Loucy (cell line): ENCODE measurements around the gene GCHFR.

Source experiments
- H2AFZ ChIP-seq: fragments of 200-600 bp; sonication (generic); 2 replicates; pipeline ENCODE4 v1.6.0; 2016; ENCODE audit warnings: antibody characterized with exemption, mild to moderate bottlenecking, low read length, moderate library complexity
- H3F3A ChIP-seq: fragments of 200-600 bp; 2 replicates; pipeline ENCODE4 v1.6.0; 2016; ENCODE audit warnings: antibody characterized with exemption, low read depth, mild to moderate bottlenecking
- H3K27me3 ChIP-seq: fragments of 200-600 bp; sonication (generic); 2 replicates; pipeline ENCODE4 v1.6.1; 2014; ENCODE audit warnings: low read length, mild to moderate bottlenecking; ENCODE audit not compliant: insufficient read depth, poor library complexity, severe bottlenecking
- H3K36me3 ChIP-seq: fragments of 200-600 bp; sonication (generic); 2 replicates; pipeline ENCODE4 v1.6.1; 2016; ENCODE audit warnings: low read length; ENCODE audit not compliant: insufficient read depth
- H3K4me1 ChIP-seq: fragments of 200-600 bp; sonication (generic); 2 replicates; pipeline ENCODE4 v1.5.1; 2014; ENCODE audit warnings: low read length, mild to moderate bottlenecking; ENCODE audit not compliant: insufficient read depth, poor library complexity, severe bottlenecking
- H3K4me2 ChIP-seq: fragments of 200-600 bp; sonication (generic); 2 replicates; pipeline ENCODE4 v1.6.0; 2014; ENCODE audit warnings: antibody characterized with exemption, low read length, low read depth, mild to moderate bottlenecking; ENCODE audit not compliant: poor library complexity, severe bottlenecking
- H3K4me3 ChIP-seq: fragments of 200-600 bp; sonication (generic); 2 replicates; pipeline ENCODE4 v1.5.1; 2014; ENCODE audit warnings: low read length, mild to moderate bottlenecking, mixed read lengths; ENCODE audit not compliant: poor library complexity, severe bottlenecking
- H3K79me2 ChIP-seq: fragments of 200-600 bp; sonication (generic); 2 replicates; pipeline ENCODE4 v1.6.1; 2014; ENCODE audit warnings: low read length; ENCODE audit not compliant: insufficient read depth
- H3K9ac ChIP-seq: fragments of 200-600 bp; sonication (generic); 2 replicates; pipeline ENCODE4 v1.6.0; 2014; ENCODE audit warnings: mild to moderate bottlenecking, low read depth, low read length, moderate library complexity; ENCODE audit not compliant: poor library complexity, severe bottlenecking
- H3K9me2 ChIP-seq: fragments of 200-600 bp; sonication (generic); replicated peaks from 2 replicates; pipeline ENCODE4 v1.6.1; 2016; ENCODE audit warnings: low read depth, low read length, mixed read lengths
- H3K9me3 ChIP-seq: fragments of 200-600 bp; sonication (generic); 2 replicates; pipeline ENCODE4 v1.6.1; 2014; ENCODE audit warnings: mild to moderate bottlenecking, antibody characterized with exemption, low read length, low read depth; ENCODE audit not compliant: insufficient read depth
- H4K20me1 ChIP-seq: fragments of 200-600 bp; sonication (generic); 2 replicates; pipeline ENCODE4 v1.6.0; 2014; ENCODE audit warnings: antibody characterized with exemption, low read length, mild to moderate bottlenecking; ENCODE audit not compliant: insufficient read depth, poor library complexity, severe bottlenecking
- EZH2phosphoT487 ChIP-seq: fragments of 200-600 bp; IDR thresholded peaks from 2 replicates; pipeline ENCODE4 v1.6.1; 2018; ENCODE audit warnings: antibody characterized with exemption, mild to moderate bottlenecking, moderate library complexity, borderline replicate concordance
- TF ChIP-seq, protein P1 (sequence below): fragments of 200-600 bp; sonication (generic); conservative IDR thresholded peaks from 2 replicates; pipeline ENCODE4 v1.5.1; 2014; ENCODE audit warnings: mild to moderate bottlenecking, antibody characterized with exemption, low read length

GCHFR gene

DNA sequence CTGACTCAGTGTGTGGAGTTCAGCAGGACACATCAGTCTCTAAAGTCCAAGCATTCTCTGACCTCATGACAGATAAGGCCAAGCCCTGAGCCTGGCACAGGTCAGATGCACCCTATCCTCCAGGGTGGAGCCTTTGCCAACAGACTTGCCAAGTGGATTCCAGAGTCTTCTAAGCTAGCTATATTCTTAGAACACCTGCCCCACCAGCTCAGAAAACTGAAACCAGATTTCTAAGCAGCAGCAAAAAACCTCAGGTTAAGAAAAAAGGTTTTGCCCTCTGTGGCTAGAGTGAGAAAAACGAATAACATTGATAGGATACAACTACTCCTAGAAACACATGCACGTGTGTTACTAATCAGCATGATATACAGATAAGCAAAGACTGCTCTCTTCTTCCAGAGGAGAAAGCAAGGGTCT lies 20.4 kb upstream of the GCHFR start:
- no peaks in the 10 kb centered on the region for H3K4me1 ChIP-seq
- H3K4me2 ChIP-seq = no peak overlapping the region
- H3K4me3 ChIP-seq = no peak overlapping the region
- no peak overlapping the region for H2AFZ ChIP-seq
- no peaks in the 10 kb centered on the region for H4K20me1 ChIP-seq
- no peaks in the 10 kb centered on the region for H3K27me3 ChIP-seq
- no peaks in the 10 kb centered on the region for H3K9me2 ChIP-seq
- no peaks in the 10 kb centered on the region for H3K9me3 ChIP-seq
- TF ChIP-seq, protein P1, sequence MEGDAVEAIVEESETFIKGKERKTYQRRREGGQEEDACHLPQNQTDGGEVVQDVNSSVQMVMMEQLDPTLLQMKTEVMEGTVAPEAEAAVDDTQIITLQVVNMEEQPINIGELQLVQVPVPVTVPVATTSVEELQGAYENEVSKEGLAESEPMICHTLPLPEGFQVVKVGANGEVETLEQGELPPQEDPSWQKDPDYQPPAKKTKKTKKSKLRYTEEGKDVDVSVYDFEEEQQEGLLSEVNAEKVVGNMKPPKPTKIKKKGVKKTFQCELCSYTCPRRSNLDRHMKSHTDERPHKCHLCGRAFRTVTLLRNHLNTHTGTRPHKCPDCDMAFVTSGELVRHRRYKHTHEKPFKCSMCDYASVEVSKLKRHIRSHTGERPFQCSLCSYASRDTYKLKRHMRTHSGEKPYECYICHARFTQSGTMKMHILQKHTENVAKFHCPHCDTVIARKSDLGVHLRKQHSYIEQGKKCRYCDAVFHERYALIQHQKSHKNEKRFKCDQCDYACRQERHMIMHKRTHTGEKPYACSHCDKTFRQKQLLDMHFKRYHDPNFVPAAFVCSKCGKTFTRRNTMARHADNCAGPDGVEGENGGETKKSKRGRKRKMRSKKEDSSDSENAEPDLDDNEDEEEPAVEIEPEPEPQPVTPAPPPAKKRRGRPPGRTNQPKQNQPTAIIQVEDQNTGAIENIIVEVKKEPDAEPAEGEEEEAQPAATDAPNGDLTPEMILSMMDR = no peak
- TF ChIP-seq EZH2phosphoT487 = no peak
- H3F3A ChIP-seq = 0 out of 2 replicates have a peak, but pooled peaks cover 3% of the 10 kb centered on the region
- H3K9ac ChIP-seq = no peak overlapping the region
- H3K36me3 ChIP-seq = peaks cover 46% of the 10 kb centered on the region; the same call in 1 of the 2 replicates
- H3K79me2 ChIP-seq = no peaks in the 10 kb centered on the region

- Histone ChIP-seq H3K4me2 (no peak overlapping the region), H3K27me3 (no peaks in the 10 kb centered on the region), H3K9me2 (no peaks in the 10 kb centered on the region), H3K79me2 (no peaks in the 10 kb centered on the region), H3K4me3 (no peak overlapping the region), H3K9me3 (no peaks in the 10 kb centered on the region), H3K9ac (no peak overlapping the region), H4K20me1 (no peaks in the 10 kb centered on the region), H2AFZ (no peak overlapping the region), H3K36me3 (peaks cover 39% of the 10 kb centered on the region; the same call in 1 of the 2 replicates), H3K4me1 (no peaks in the 10 kb centered on the region), H3F3A (0 out of 2 replicates have a peak, but pooled peaks cover 3% of the 10 kb centered on the region)
- TF ChIP-seq, protein P1 = no peak; the same call in 1 of the 2 replicates
- no peak for TF ChIP-seq EZH2phosphoT487
These were observed 19.7 kb upstream of the GCHFR start for GRCh38 chr15:40743921-40744814.

- H3K36me3 ChIP-seq = peaks cover 33% of the 10 kb centered on the region; the same call in 1 of the 2 replicates
- H4K20me1 ChIP-seq = no peaks in the 10 kb centered on the region
- H3K9me2 ChIP-seq = no peaks in the 10 kb centered on the region
- H3K4me3 ChIP-seq = no peak overlapping the region
- no peak for TF ChIP-seq EZH2phosphoT487
- TF ChIP-seq, protein P1 = no peak; the same call in 1 of the 2 replicates
- no peaks in the 10 kb centered on the region for H3K9me3 ChIP-seq
- H2AFZ ChIP-seq = no peak overlapping the region
- H3F3A ChIP-seq = 0 out of 2 replicates have a peak, but pooled peaks cover 3% of the 10 kb centered on the region
- no peaks in the 10 kb centered on the region for H3K4me1 ChIP-seq
- H3K27me3 ChIP-seq = no peaks in the 10 kb centered on the region
- H3K4me2 ChIP-seq = no peak overlapping the region
- H3K79me2 ChIP-seq = no peaks in the 10 kb centered on the region
- no peak overlapping the region for H3K9ac ChIP-seq
These were observed 19.1 kb upstream of the GCHFR start for GRCh38 chr15:40744815-40745152.
